Ishikawa (cell line): ENCODE results near the gene KLK14.

Experiments
- CEBPB ChIP-seq: IDR thresholded peaks from 2 replicates; pipeline ENCODE4 v1.6.1; 2012
- CREB1 ChIP-seq: IDR thresholded peaks from 2 replicates; pipeline ENCODE4 v1.6.1; 2012; ENCODE audit warnings: low read depth
- EGR1 ChIP-seq: IDR thresholded peaks from 2 replicates; pipeline ENCODE4 v1.6.1; 2012
- EP300 ChIP-seq: IDR thresholded peaks from 2 replicates; pipeline ENCODE4 v1.6.1; 2012; ENCODE audit warnings: borderline replicate concordance
- FOXM1 ChIP-seq: IDR thresholded peaks from 2 replicates; pipeline ENCODE4 v1.6.1; 2012; ENCODE audit warnings: low read depth, borderline replicate concordance
- MAX ChIP-seq: IDR thresholded peaks from 2 replicates; pipeline ENCODE4 v1.6.1; 2012
- NFIC ChIP-seq: IDR thresholded peaks from 2 replicates; pipeline ENCODE4 v1.6.1; 2012
- RAD21 ChIP-seq: IDR thresholded peaks from 2 replicates; pipeline ENCODE4 v1.6.1; 2012; ENCODE audit warnings: low read depth
- REST ChIP-seq: IDR thresholded peaks from 2 replicates; pipeline ENCODE4 v1.6.1; 2012; ENCODE audit warnings: low read depth, mild to moderate bottlenecking
- TAF1 ChIP-seq: IDR thresholded peaks from 2 replicates; pipeline ENCODE4 v1.6.1; 2012; ENCODE audit warnings: low read depth, mild to moderate bottlenecking
- TCF12 ChIP-seq: IDR thresholded peaks from 2 replicates; pipeline ENCODE4 v1.6.1; 2012; ENCODE audit warnings: low read depth
- USF1 ChIP-seq: IDR thresholded peaks from 2 replicates; pipeline ENCODE4 v1.6.1; 2012
- YY1 ChIP-seq: IDR thresholded peaks from 2 replicates; pipeline ENCODE4 v1.6.1; 2012; ENCODE audit warnings: low read depth

- TF ChIP-seq EGR1 (no peak), REST (no peak), MAX (no peak), FOXM1 (no peak), CEBPB (no peak), RAD21 (no peak), TCF12 (no peak), YY1 (no peak), CREB1 (no peak), TAF1 (no peak), NFIC (no peak), EP300 (no peak), USF1 (no peak)
These were observed 50.8 kb downstream of the KLK14 start for GRCh38 chr19:51031880-51032225.
